NCI-H2107 (cell line): ENCODE measurements around the gene ELMO1.

Experiments
- DNase-seq: peaks from one replicate; lab custom pipeline; 2025; lab: John Stamatoyannopoulos, UW

ELMO1 gene

DNA sequence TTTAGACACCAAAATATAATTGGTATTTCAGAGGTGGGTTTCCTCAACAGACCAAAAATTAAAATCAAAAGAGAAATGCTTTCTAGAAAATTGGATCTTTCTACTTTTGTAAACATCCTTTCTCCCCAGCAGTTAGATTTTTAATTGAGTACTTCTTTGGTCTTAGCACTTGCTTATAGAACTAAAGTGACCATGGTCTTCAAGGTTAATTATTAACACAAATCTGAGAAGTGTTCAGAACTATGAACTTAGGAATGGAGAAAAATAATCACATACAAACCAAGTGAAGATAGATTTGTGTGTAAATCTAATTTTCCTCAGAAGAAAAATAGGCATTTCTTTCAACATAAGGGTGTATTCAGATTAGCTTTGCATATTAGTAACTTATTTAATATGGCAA is 355.4 kb downstream of the ELMO1 start:
- DNase-seq = no peak

DNA sequence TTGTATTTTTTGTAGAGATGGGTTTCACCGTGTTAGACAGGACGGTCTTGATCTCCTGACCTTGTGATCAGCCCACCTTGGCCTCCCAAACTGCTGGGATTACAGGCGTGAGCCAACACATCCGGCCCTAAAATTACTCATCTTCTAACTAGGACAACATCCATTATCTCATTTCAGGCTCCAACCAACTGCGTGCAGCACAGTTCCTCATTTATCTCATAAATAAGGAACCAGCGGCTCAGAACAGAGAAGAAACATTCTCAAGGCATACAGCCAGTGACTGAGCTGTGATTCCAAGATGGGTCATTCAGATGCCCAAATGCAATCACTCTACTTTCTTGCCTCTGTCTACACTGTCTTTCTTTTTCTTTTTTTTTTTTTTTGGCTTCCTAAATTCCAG is 356.1 kb downstream of the ELMO1 start:
- no peak for DNase-seq

DNA sequence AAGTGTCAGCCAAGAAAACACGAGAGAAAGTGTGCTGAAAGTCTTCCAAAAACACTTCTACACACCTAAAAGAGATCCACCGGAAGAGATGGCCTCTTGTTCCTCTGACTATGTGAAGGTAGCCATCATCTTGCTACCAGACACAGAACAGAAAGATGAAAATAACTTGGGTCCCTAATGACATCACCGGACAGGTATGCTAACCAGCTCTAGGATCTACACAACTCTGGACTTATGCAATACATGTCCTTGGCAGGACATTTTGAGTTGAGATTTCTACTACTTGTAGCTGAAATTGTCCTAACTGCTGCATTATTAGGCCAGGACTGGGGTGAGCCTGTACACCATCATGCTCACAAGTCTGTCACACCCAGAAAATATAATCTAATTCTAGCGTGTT is 358.7 kb downstream of the ELMO1 start:
- no peak for DNase-seq

DNA sequence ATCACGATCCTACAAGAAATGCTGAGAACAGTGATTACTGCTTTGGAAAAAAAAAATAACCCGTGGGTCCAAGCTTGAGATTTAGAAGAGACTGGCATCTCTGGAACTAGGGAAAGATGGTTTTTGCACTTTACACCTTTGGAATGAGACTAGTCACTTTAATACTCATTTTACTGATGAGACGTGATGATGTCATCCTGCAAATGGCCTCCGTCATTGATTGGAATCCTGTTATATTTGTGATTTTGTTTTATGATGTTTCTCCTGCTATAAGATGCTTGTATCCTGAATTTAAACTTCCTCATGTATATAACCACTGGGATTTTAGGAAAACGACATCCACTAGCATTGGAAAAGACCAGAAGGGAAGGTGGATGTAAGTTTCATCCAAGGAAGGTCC is 363.1 kb downstream of the ELMO1 start:
- DNase-seq = no peak

DNA sequence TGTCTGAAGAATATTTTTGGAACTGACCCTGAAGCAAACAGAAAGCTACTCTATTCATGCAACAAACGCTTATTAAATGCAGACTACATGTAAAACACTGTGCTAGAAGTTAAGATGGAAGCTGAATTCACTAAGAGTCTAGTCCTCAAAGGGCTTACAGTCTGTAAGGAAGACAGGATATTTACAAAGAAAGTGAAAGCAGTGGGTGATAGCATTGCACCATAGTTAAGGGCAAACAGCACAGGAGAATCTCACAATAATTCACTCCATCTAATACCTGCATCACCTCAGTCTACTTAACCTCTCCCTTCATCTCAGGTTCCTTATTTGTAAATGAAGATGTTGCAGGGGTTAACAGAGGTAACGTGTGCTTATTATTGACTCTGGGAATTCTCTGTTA is 364.4 kb downstream of the ELMO1 start:
- DNase-seq = no peak

DNA sequence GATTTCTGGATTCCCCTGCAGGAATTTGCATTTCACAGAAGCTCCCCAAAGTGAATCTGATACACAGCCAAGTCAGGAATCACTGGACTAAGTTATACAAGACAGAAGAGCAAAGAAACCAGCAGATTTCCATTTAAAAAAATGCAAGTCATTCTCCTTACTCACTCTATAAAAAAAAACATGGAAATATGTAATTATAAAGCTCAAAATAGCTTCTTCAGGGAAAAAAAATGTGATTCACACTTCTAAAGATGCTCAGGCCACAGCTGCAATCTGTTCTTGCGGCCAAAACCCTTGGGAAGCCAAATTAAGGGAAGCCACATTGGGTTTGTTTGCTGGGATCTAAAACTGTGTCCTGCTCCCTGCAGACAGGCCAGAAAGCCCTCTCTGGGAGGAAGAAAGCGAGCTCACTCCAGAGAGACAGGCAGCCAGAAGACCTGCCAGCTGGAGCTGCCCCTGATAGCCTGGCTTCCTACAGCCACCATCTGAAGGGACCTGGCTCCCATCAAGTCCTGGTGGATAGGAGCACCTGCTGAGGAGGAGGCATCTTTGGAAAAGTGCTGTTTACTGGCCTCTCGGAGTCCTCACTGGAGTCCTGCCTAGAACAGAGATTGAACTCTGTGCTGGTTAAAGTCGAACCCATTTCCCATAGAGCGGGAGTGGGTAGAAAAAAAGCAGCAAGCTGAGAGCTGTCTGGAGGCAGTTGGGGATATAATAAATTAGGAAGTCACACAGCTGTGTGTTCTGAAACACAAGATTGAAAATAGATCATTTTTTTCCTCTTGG is 365.2 kb downstream of the ELMO1 start:
- no peak for DNase-seq

DNA sequence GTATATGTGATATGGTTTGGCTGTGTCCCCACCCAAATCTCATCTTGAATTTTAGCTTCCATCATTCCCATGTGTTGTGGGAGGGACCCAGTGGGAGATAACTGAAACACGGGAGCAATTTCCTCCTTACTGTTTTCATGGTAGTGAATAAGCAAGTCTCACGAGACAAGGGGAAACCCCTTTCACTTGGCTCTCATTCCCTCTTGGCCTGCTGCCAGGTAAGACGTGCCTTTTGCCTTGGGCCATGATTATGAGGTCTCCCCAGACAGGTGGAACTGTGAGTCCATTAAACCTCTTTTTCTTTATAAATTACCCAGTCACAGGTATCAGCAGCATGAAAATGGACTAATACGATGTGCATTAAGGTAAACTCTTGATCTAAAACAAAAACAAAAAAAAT is 367.2 kb downstream of the ELMO1 start:
- no peak for DNase-seq

DNA sequence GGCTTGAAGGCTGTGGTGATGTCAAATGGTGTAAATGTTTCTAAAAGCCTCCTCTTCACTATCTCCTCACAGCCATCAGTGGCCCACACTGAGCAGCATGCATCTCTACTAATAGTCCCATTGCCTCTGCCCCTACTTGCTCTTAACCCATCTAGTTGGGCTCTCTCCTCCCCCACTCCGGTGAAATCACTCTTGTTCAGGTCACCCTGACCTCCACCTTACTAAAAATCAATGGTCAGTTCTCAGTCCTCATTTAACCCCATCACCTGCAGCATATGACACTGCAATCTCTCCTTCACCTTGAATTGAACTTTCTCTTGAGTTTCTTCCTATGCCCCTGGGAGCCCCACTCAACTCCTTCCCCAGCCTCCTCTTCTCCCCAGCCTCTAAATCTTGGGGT is 369.2 kb downstream of the ELMO1 start:
- DNase-seq = no peak

DNA sequence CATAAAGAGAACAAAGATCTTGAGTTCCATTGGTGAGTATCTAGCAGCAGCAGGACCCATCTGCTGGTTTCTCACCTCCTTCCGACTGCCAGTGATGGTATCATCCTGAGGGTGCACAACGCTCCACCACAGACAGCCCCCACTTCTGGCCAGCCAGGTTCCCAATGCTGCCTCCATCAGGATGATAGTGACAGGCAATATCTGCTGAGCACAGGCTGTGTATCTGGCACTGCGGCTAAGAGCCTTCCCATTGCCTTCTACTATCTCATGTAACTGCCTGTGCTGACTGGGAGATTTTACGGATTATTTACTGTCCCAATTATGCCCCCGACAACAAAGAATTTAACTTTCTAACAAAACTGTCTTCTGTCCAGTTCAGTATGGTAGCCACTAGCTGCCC is 372.0 kb downstream of the ELMO1 start:
- no peak for DNase-seq

DNA sequence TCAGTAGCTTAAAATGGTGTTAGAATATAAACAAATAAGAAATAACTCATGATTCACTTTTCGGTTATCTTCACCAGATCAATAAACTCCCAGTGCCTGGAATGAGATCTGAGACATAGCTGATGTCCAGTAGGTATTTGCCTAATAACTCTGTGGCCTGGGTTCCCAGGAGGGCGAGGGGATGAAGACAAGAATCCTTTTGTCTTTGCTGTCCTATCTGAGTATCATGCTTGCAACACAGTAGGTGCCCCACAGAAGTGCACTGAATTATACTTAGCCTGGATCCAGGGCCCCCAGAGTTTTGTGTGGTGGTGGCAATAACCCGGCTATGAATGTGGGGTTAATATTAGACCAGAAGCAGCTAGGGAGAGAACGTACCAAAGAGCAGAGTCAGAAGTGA is 374.3 kb downstream of the ELMO1 start:
- no peak for DNase-seq

DNA sequence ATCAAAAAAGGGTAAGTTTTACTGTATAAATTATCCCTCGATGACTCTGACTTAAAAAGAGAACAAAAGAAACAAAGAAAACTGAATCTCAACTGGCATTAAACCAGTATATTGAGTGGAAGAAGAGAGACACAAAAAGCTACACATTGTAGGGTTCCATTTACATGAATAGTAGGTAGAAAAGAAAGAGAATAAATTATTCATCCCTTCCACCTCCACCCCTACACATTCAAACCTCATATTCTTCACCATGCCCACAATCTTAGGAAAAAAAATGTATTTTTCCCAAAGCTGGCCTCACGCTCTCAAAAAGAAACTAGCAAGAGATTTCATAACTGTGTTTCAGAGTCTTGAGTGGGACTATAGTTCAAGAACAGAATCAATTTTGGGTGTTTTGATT is 377.5 kb downstream of the ELMO1 start:
- DNase-seq = no peak

DNA sequence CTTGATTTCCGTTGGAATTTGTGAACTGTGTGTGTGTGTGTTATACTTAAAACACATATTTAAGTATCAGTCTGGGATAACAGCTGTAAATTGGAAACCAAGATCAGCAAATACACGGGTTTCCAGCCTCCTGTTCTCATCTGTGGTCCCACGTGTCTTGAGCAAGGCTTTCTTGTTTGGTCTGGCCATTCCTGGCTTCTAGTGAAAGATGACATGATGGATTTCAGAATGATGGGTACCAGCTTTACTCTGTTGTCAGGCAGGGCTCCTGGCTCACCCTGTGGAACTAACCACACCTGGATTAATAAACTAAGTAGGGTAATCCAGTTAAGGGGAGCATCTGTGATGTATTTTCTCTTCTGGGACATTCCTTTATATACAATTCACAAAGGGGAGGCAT is 378.2 kb downstream of the ELMO1 start:
- DNase-seq = no peak

DNA sequence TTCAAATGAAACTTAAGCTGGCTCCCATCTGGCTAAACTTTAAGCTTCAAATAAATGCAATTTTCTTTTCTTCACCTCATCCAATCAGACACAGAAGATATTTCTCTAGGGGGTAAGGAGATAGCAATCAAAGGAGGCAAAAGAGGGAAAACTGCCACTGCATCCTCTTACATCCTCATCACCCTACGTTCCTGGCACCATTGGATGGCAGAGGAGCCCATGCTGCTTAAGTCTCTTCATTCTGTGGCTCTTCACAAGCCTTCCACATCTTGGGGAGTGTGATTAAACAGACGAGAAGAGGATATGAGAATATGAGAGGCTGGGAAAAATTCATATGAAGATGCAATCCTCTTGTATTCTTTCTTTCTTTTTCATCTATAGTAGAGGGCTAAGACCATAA is 378.6 kb downstream of the ELMO1 start:
- DNase-seq = no peak

DNA sequence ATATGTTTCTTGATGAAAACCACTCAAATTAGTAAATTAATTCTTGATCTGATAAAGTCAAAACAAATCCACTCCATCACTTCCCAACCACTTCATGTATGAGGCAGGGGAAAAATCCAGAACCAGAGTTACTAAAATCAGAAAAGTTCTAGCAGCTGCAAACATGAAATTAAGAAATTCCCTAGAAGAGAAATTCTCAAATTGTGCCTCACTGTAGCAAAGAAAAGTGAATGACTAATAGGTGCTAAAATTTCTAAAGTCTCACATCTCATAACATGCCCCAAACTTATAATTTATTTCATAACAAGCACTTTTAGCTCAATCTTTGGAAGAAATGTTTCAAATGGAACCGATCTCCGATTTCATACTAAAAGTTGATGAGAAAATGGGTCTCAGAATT is 379.3 kb downstream of the ELMO1 start:
- no peak for DNase-seq

DNA sequence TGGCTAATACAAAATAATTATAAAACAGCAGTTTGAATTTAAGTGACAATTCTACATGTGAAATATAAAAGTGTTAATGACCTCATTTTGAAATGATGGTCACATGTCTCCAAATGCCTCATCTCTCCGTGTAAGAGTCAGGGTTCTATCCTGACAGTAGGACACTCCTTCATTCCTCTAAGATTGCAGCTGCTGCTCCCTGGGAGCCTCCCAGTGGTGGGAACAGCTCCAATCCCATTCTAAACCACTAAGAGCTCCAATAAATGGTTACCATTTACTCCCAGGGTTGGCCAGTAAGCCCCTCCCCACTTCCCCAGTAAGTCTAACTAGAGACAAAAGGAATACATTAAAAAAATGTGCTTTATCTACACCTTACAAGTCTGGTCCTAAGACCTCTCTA is 379.8 kb downstream of the ELMO1 start:
- no peak for DNase-seq

DNA sequence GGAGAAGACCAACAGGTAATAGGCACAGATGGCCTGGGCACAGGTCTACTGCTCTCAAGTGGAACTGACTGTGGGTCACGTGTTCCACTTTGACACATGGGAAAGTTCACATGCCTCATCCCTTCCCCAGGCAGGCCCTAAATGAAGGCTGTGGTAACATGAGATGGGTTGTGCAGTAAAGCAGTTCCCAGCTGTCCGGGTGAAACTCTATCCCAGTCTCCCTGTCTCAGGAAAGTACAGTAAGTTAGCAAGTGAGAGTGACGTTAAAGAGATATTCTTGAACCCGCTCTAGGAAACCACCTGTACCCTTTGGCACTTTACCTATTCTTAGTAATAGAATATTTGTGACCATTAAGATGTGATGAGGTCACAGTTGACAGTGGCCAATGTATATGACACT is 380.6 kb downstream of the ELMO1 start:
- DNase-seq = peak; percentile 46

DNA sequence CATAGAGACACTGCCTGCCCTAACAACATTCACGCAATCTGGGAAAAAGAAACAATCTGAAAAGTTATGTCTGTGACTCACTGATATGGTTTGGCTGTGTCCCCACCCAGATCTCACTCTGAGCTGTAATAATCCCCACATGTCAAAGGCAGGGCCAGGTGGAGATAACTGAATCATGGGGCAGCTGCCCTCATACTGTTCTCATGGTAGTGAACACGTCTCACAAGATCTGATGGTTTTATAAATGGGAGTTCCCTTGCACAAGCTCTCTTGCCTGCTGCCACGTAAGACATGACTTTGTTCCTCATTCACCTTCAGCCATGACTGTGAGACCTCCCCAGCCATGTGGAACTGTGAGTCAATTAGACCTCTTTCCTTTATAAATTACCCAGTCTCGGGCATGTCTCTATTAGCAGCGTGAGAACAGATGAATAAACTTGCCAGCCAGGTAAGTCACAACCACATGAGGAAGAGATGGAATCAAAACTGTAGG is 382.8 kb downstream of the ELMO1 start:
- DNase-seq = no peak

DNA sequence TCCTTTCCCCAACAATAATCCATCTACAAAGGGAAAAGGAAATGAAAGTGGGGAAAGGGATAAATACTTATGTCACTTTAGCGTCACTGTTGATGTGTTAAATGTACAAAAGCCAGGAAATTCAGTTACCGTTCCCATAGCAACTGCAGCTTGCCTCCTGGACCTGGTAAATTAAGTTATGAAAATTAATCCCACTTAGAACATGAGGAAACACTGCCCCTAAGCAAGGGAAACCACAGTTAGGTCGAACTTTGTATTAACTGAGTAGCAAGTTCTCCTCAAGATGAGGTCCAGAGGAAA is 386.2 kb downstream of the ELMO1 start:
- DNase-seq = no peak

DNA sequence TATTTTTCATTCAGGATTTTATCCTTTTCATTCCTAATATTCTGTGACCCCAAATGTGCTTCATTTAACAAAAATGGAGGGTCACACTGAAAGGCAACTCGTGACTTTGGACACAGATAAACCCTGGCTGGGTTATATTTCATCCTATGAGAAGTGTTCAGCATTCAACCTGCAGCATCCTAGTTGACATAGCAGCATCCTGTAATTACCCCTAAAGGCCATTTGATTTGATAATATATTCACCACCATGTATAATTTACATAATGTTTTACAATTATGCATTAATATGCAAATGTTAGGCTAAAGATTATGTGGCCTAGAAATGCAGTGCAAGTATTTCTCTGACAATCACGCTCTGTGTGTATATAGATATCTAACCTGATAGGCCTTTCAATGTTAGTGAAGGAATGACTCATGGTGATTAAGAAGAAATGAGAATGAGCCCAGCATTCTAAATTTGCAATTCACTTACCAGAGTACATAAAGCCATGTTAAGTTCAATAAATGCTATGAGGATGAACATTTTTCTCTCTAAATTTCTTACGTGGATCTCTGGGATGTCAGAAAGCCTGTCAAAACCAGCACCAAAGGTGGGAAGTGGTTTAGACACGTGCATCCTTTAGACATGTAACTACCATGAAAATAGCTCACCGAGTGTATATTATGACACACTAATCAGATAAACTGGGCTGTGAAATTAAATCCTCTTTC is 386.7 kb downstream of the ELMO1 start:
- no peak for DNase-seq

DNA sequence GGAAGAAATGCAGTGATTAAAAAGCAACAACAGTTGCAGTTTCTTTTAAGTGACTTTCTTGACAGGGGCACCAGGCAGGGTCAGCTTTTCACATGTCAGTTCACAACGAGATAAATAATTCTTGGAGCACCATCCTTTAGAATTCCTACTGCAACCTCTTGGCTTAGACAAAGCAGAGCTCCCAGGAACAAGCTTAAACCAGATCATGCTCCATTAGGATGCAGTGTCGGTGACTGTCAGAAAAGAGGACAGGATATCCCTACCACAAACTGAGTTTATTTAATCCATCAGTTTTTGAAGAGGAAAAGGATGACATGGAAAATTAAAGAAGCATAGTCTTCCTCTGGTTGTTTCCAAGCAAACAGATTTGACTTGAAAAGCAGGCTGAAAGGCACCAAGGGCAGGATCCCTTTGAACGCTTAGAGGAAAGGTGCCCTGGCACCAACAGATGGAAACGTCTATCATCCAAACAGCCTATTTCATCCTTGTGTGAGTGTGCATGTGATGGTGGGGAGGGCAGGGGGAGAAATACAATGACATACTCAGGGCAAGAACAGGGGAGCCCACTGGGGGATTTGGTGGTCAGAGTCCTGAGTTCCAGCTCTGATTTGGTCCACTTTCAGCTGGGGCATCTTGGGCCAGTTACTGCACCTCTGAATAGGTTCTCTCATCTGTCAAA is 392.3 kb downstream of the ELMO1 start:
- DNase-seq = no peak

DNA sequence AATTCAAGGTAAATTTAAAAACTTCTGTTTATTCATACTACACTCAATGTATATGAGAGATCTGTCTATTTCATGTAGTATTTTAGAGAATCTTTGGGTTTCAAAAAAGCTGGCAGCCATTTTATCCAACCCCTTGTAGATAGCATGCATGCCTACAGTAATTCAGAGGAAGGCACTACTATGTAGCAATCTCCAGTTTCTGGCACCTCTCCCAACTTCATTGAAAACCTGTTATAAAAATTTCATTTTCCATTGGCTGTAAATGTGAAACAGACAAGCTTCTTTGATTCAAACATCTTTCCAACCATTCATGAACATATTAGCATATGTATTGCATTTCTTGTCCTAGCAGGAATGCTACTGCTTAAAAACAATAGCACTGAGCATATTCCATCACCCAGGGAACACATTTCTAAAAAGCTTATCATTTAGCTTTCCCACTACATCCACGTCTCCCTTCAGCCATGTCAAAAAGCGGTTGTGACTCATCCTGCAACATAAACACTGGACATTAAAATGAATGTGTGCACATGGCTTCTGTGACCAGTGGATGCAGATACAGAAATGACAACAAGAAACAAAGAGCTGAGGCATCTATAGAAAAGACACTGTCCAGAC is 393.9 kb downstream of the ELMO1 start:
- no peak for DNase-seq

DNA sequence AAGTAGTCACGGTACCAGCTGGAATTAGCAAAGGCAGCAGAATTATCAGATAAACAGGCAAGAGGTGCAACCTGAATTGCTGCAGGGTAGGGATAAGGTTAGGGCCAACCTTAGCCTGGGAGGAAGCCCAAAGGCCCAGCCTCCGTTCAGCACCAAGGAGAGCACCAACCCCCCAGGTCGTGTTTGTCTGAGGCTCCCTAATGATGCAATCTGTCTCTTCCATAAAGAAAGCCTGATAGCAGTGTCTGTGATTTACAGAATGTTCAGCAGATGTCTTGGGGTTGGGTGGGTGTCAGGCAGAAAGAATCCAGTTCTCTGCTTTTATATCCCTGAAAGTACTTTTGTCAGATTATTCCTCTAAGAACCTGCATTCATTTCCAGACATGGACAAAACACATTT is 396.0 kb downstream of the ELMO1 start:
- DNase-seq = no peak

DNA sequence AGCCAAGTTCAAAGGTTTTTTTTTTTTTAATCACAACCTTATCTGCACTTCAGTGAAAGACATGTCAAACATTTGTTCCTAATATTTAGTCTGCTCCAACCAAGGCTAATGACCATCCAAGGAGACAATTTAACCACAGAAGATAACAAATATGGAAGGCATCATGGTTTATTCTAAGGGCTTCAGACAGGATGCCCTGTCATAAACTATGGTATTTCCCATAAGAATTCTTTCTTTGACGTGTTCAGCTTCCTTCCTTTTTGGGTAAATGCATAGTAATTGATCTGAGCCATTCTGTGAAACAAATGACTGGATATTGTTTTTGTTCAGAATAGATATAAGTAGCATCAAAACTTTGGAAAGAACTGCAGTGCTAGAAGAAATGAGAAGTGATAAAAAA is 397.9 kb downstream of the ELMO1 start:
- no peak for DNase-seq
